ENCODE results near the gene KLRC2. TPM values are rescaled to one million over a fixed set of nuclear protein-coding genes. Genes with fewer than 3 reads are reported as not detected.

Gene KLRC2
- total RNA-seq, 1 donor from 2014 or later: not detected

DNA sequence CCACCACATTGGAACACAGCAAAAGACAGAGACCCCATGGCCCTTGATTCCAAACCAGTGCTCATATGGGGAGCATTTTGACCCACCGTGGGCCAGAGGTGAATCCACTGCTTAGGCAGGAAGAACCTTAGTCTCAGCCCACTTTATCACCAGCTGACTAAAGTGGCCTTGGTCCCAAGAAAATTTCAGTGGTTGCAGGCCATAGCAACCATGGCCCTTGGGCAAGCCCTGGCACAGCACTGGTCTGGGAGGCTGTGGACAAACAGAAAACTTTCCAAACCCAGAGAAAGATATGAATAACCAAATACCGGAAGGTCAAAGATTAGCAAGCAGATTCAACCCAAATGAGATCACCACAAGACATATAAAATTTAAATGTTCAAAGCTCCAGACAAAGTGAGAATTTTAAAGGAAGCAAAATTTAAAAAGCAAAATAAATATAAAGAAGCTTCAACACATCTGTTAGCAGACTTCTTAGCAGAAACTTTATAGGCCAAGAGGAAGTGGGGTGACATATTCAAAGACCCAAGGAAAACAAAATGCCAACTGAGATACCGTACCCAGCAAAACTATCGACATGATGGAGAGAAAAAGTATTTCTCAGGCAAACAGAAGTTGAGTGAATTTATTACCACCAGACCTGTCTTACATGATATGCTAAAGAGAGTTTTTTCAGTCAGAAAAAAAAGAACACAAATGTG lies 53.7 kb downstream of the KLRC2 start:
- ChIA-PET POLR2A (no interaction called here), CTCF (no interaction called here)
- Mint-ChIP-seq H3K4me1 (no peaks in the 10 kb centered on the region), H3K36me3 (ENCODE audit: low read depth) (no peaks in the 10 kb centered on the region), H3K9me3 (peaks cover 2% of the 10 kb centered on the region), H3K4me3 (no peak overlapping the region), H3K27me3 (peaks cover 10% of the 10 kb centered on the region), H3K27ac (no peak overlapping the region)
- intact Hi-C loops (cut with micrococcal nuclease): no loop called here
- DNase-seq (no peak), ATAC-seq (ENCODE audit: low read depth) (no peak)
- TF ChIP-seq, protein P1, sequence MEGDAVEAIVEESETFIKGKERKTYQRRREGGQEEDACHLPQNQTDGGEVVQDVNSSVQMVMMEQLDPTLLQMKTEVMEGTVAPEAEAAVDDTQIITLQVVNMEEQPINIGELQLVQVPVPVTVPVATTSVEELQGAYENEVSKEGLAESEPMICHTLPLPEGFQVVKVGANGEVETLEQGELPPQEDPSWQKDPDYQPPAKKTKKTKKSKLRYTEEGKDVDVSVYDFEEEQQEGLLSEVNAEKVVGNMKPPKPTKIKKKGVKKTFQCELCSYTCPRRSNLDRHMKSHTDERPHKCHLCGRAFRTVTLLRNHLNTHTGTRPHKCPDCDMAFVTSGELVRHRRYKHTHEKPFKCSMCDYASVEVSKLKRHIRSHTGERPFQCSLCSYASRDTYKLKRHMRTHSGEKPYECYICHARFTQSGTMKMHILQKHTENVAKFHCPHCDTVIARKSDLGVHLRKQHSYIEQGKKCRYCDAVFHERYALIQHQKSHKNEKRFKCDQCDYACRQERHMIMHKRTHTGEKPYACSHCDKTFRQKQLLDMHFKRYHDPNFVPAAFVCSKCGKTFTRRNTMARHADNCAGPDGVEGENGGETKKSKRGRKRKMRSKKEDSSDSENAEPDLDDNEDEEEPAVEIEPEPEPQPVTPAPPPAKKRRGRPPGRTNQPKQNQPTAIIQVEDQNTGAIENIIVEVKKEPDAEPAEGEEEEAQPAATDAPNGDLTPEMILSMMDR (IDR thresholded peaks at IDR 0.05): no peak

Other genes with a start within 250 kb of the KLRC2 start
- 2.1 and 2.5 TPM in 2 replicates for gene GABARAPL1, start 223.1 kb downstream of the KLRC2 start, total RNA-seq
- gene KLRD1, start 128.1 kb downstream of the KLRC2 start, total RNA-seq: 0.24 and 0.27 TPM in 2 replicates
- 0.56 and 0.98 TPM in 2 replicates for gene KLRK1, start 46.0 kb downstream of the KLRC2 start, total RNA-seq
- not detected in 2 replicates for gene KLRC4, start 26.3 kb downstream of the KLRC2 start, total RNA-seq
- gene KLRC3, start 15.4 kb downstream of the KLRC2 start, total RNA-seq: not detected in 2 replicates
- not detected in 2 replicates for gene KLRC1, start 17.4 kb upstream of the KLRC2 start, total RNA-seq
- 0.64 and 0.83 TPM in 2 replicates for gene EIF2S3B, start 69.9 kb upstream of the KLRC2 start, total RNA-seq
- gene MAGOHB, start 177.6 kb upstream of the KLRC2 start, total RNA-seq: 25.0 and 28.8 TPM in 2 replicates
- not detected in 2 replicates for gene STYK1, start 238.0 kb upstream of the KLRC2 start, total RNA-seq